Keratinocyte (primary cell): ENCODE measurements around the gene CACNA1C. TPM values are rescaled to one million over a fixed set of nuclear protein-coding genes. Genes with fewer than 3 reads are reported as not detected.

Source experiments
- DNase-seq: peaks from one replicate; pipeline ENCODE4 v3.0.0-alpha.2; 2011; ENCODE audit warnings: low read depth, missing footprints, low spot score
- FAIRE-seq: peaks from 2 replicates; lab custom pipeline; 2011; peaks lifted over from hg19 to GRCh38; lab: Jason Lieb, UNC
- H2AFZ ChIP-seq: 2 replicates; pipeline ENCODE4 v1.6.0; 2012; ENCODE audit warnings: low read length, control low read depth, inconsistent platforms; ENCODE audit not compliant: control insufficient read depth
- H3K27ac ChIP-seq: 2 replicates; pipeline ENCODE4 v1.5.1; 2011; ENCODE audit warnings: low read length; ENCODE audit not compliant: control insufficient read depth, insufficient read depth
- H3K27me3 ChIP-seq: 3 replicates; pipeline ENCODE4 v1.6.0; 2011; ENCODE audit warnings: low read length; ENCODE audit not compliant: control insufficient read depth, insufficient read depth; ENCODE audit errors: extremely low read depth
- H3K36me3 ChIP-seq, 2 experiments: 2 replicates in 1 of 2; 3 replicates in 1 of 2; pipeline ENCODE4 v1.5.1; 2011; ENCODE audit warnings: low read length in 2 of 2, mild to moderate bottlenecking in 1 of 2; ENCODE audit not compliant: control insufficient read depth in 2 of 2, insufficient read depth in 2 of 2; ENCODE audit errors: extremely low read depth in 1 of 2
- H3K4me1 ChIP-seq: 3 replicates; pipeline ENCODE4 v1.5.1; 2011; ENCODE audit warnings: low read length; ENCODE audit not compliant: control insufficient read depth, insufficient read depth; ENCODE audit errors: extremely low read depth
- H3K4me2 ChIP-seq: 3 replicates; pipeline ENCODE4 v1.6.0; 2011; ENCODE audit warnings: low read depth, low read length; ENCODE audit not compliant: control insufficient read depth, insufficient read depth; ENCODE audit errors: extremely low read depth
- H3K4me3 ChIP-seq, 3 experiments: fragments of 200-600 bp in 1 of 3; sonication (generic) in 1 of 3; 2 replicates in 2 of 3; 3 replicates in 1 of 3; pipeline ENCODE4 v1.5.1; 2011 to 2016; ENCODE audit warnings: low read length in 3 of 3, mild to moderate bottlenecking in 3 of 3, control low read depth in 2 of 3, inconsistent platforms in 1 of 3, low read depth in 1 of 3, mixed read lengths in 1 of 3, mixed run types in 1 of 3, moderate library complexity in 1 of 3; ENCODE audit not compliant: control insufficient read depth in 2 of 3, insufficient read depth in 2 of 3; ENCODE audit errors: extremely low read depth in 1 of 3
- H3K79me2 ChIP-seq: 2 replicates; pipeline ENCODE4 v1.6.0; 2012; ENCODE audit warnings: low read length; ENCODE audit not compliant: control insufficient read depth, insufficient read depth
- H3K9ac ChIP-seq: 3 replicates; pipeline ENCODE4 v1.6.0; 2011; ENCODE audit warnings: low read length; ENCODE audit not compliant: control insufficient read depth, insufficient read depth; ENCODE audit errors: extremely low read depth
- H3K9me1 ChIP-seq: 3 replicates; pipeline ENCODE4 v1.6.0; 2011; ENCODE audit warnings: low read length; ENCODE audit not compliant: control insufficient read depth, insufficient read depth; ENCODE audit errors: extremely low read depth
- H3K9me3 ChIP-seq: 2 replicates; pipeline ENCODE4 v1.5.1; 2012; ENCODE audit warnings: low read depth, low read length; ENCODE audit not compliant: control insufficient read depth
- H4K20me1 ChIP-seq: 3 replicates; pipeline ENCODE4 v1.6.0; 2011; ENCODE audit warnings: low read length; ENCODE audit not compliant: control insufficient read depth, insufficient read depth; ENCODE audit errors: extremely low read depth
- CTCF ChIP-seq, 3 experiments: IDR thresholded peaks in 1 of 3; conservative IDR thresholded peaks in 1 of 3; optimal IDR thresholded peaks in 1 of 3; 2 replicates in 2 of 3; 3 replicates in 1 of 3; pipeline versions ENCODE3 to v1.5.1; 2011; ENCODE audit warnings: low read length in 3 of 3, mild to moderate bottlenecking in 3 of 3, moderate library complexity in 2 of 3, control low read depth in 1 of 3, inconsistent platforms in 1 of 3; ENCODE audit not compliant: insufficient read depth in 2 of 3; ENCODE audit errors: extremely low read depth in 1 of 3
- EZH2 ChIP-seq: IDR thresholded peaks from one replicate; pipeline ENCODE4 v1.6.1; 2012; ENCODE audit warnings: inconsistent platforms, mild to moderate bottlenecking, low read length, moderate library complexity
- dilution Hi-C: fragments of 300-500 bp; cut with MboI; formaldehyde crosslinking; loops from one replicate; pipeline ENCODE4 v1.7.0; 2020; ENCODE audit warnings: low sequenced_read_pairs; ENCODE audit not compliant: extremely low pct_ligation_motif_present
- polyA plus RNA-seq, 5 experiments: library from polyadenylated mRNA; depleted of rRNA in 3 of 5; stranded (reverse) in 3 of 5; stranded (forward) in 1 of 5; unstranded in 1 of 5; fragments of >200 nt; gene quantifications; 1 replicate in 1 of 5; 2 replicates in 3 of 5; 3 replicates in 1 of 5; pipeline versions ENCODE4 v1.2.1 to v1.2.3, GENCODE V29; 2011 to 2012; ENCODE audit warnings: missing spikeins in 2 of 5, low read depth in 1 of 5, low replicate concordance in 1 of 5

CACNA1C gene
- polyA plus RNA-seq, 1 donor (not counting 4 experiments of a cell fraction or from before 2014, with no cell fraction given) = not detected

GRCh38 chr12:2092890-2093289 is 40.1 kb downstream of the CACNA1C start:
- no peaks in the 10 kb centered on the region for H3K9me3 ChIP-seq
- H2AFZ ChIP-seq = no peak overlapping the region
- no peak for DNase-seq
- no peak for TF ChIP-seq CTCF (optimal IDR thresholded peaks at IDR 0.05 in 1 of 3, IDR thresholded peaks at IDR 0.05 in 1 of 3, conservative IDR thresholded peaks at IDR 0.05 in 1 of 3; ENCODE audit: extremely low read depth in 1 of 3, insufficient read depth in 2 of 3, low read length in 3 of 3)
- no peak for TF ChIP-seq EZH2
- H3K27me3 ChIP-seq = no peaks in the 10 kb centered on the region
- H3K4me2 ChIP-seq = no peak overlapping the region
- no peaks in the 10 kb centered on the region for H3K36me3 ChIP-seq
- H3K27ac ChIP-seq = no peak overlapping the region
- no peaks in the 10 kb centered on the region for H3K9me1 ChIP-seq
- dilution Hi-C loops = no loop called here
- no peaks in the 10 kb centered on the region for H3K79me2 ChIP-seq
- no peak overlapping the region for H3K4me3 ChIP-seq
- no peaks in the 10 kb centered on the region for H4K20me1 ChIP-seq
- H3K9ac ChIP-seq = no peak overlapping the region
- no peak for FAIRE-seq
- H3K4me1 ChIP-seq = peaks cover 13% of the 10 kb centered on the region

GRCh38 chr12:2094597-2094996 is 41.8 kb downstream of the CACNA1C start:
- Histone ChIP-seq H3K27ac (no peak overlapping the region), H3K4me1 (peaks cover 13% of the 10 kb centered on the region), H2AFZ (no peak overlapping the region), H3K9me1 (no peaks in the 10 kb centered on the region), H3K36me3 (no peaks in the 10 kb centered on the region), H4K20me1 (no peaks in the 10 kb centered on the region), H3K4me2 (no peak overlapping the region), H3K9me3 (no peaks in the 10 kb centered on the region), H3K9ac (no peak overlapping the region), H3K4me3 (no peak overlapping the region), H3K27me3 (no peaks in the 10 kb centered on the region), H3K79me2 (no peaks in the 10 kb centered on the region)
- TF ChIP-seq CTCF (optimal IDR thresholded peaks at IDR 0.05 in 1 of 3, IDR thresholded peaks at IDR 0.05 in 1 of 3, conservative IDR thresholded peaks at IDR 0.05 in 1 of 3; ENCODE audit: extremely low read depth in 1 of 3, insufficient read depth in 2 of 3, low read length in 3 of 3) = no peak
- no peak for TF ChIP-seq EZH2
- DNase-seq (no peak), FAIRE-seq (no peak)
- dilution Hi-C loops = no loop called here
